WERI-Rb-1 (cell line): Measurements from ENCODE around the gene VSTM2B.
"Not testable (repeated sequence)": the region's sequence is repeated elsewhere in the genome, so short reads cannot be mapped to it uniquely, and the experiment has no call there.

ENCODE experiments used
- DNase-seq: peaks from one replicate; pipeline ENCODE4 v3.0.0-alpha.2; 2020
- H3K27ac ChIP-seq: fragments of 250-450 bp; sonication (Bioruptor Pico); 2 replicates; pipeline ENCODE4 v1.5.1; 2020; ENCODE audit warnings: mild to moderate bottlenecking, moderate library complexity
- H3K27me3 ChIP-seq: fragments of 250-450 bp; sonication (Bioruptor Pico); 2 replicates; pipeline ENCODE4 v1.5.1; 2021; ENCODE audit warnings: mild to moderate bottlenecking, low read depth, moderate library complexity; ENCODE audit not compliant: insufficient read depth, severe bottlenecking
- H3K36me3 ChIP-seq: fragments of 250-450 bp; sonication (Bioruptor Pico); 2 replicates; pipeline ENCODE4 v1.5.1; 2020; ENCODE audit warnings: mild to moderate bottlenecking, moderate library complexity
- H3K4me3 ChIP-seq: 2 replicates; pipeline ENCODE4 v1.5.1; 2011; ENCODE audit warnings: low read depth, mild to moderate bottlenecking, control low read depth, low read length
- H3K9me3 ChIP-seq: fragments of 250-450 bp; sonication (Bioruptor Pico); 2 replicates; pipeline ENCODE4 v1.5.1; 2021; ENCODE audit warnings: mild to moderate bottlenecking, moderate library complexity; ENCODE audit not compliant: severe bottlenecking
- CTCF ChIP-seq: IDR thresholded peaks from 2 replicates; pipeline ENCODE4 v1.5.1; 2011; ENCODE audit warnings: low read depth, mild to moderate bottlenecking, control low read depth, inconsistent platforms, low read length

Gene VSTM2B

GRCh38 chr19:29542776-29543175 lies 17.0 kb downstream of the VSTM2B start:
- DNase-seq: no peak
- no peaks in the 10 kb centered on the region for H3K36me3 ChIP-seq
- no peak for TF ChIP-seq CTCF
- peaks cover 78% of the 10 kb centered on the region for H3K27me3 ChIP-seq
- no peak overlapping the region for H3K4me3 ChIP-seq
- no peak overlapping the region for H3K27ac ChIP-seq
- no peaks in the 10 kb centered on the region for H3K9me3 ChIP-seq

- no peak for TF ChIP-seq CTCF
- peaks cover 77% of the 10 kb centered on the region for H3K27me3 ChIP-seq
- H3K4me3 ChIP-seq: no peak overlapping the region
Measured at GRCh38 chr19:29543381-29543780, 17.6 kb downstream of the VSTM2B start.

GRCh38 chr19:29544656-29545360 lies 19.0 kb downstream of the VSTM2B start:
- TF ChIP-seq CTCF: no peak
- no peaks in the 10 kb centered on the region for H3K36me3 ChIP-seq
- H3K27me3 ChIP-seq: peaks cover 72% of the 10 kb centered on the region
- no peaks in the 10 kb centered on the region for H3K9me3 ChIP-seq
- DNase-seq: no peak
- H3K4me3 ChIP-seq: no peak overlapping the region
- no peak overlapping the region for H3K27ac ChIP-seq

More at GRCh38 chr19:29543381-29543780, 17.6 kb downstream of the VSTM2B start:
- DNase-seq: no peak
- H3K9me3 ChIP-seq: no peaks in the 10 kb centered on the region
- H3K27ac ChIP-seq: no peak overlapping the region
- H3K36me3 ChIP-seq: no peaks in the 10 kb centered on the region

GRCh38 chr19:29545447-29545846 lies 19.7 kb downstream of the VSTM2B start:
- not testable (repeated sequence) for H3K9me3 ChIP-seq, DNase-seq, H3K36me3 ChIP-seq

GRCh38 chr19:29545866-29546582 lies 20.2 kb downstream of the VSTM2B start:
- H3K4me3 ChIP-seq: no peak overlapping the region
- no peaks in the 10 kb centered on the region for H3K36me3 ChIP-seq
- no peak for TF ChIP-seq CTCF
- H3K27ac ChIP-seq: no peak overlapping the region
- DNase-seq: no peak
- no peaks in the 10 kb centered on the region for H3K9me3 ChIP-seq
- peaks cover 70% of the 10 kb centered on the region for H3K27me3 ChIP-seq

More at GRCh38 chr19:29545447-29545846, 19.7 kb downstream of the VSTM2B start:
- H3K27me3 ChIP-seq: peaks cover 72% of the 10 kb centered on the region
- H3K4me3 ChIP-seq, H3K27ac ChIP-seq: not testable (repeated sequence)

- H3K36me3 ChIP-seq: no peaks in the 10 kb centered on the region
- DNase-seq: no peak
- no peak for TF ChIP-seq CTCF
- H3K27ac ChIP-seq: no peak overlapping the region
- H3K4me3 ChIP-seq: no peak overlapping the region
- no peaks in the 10 kb centered on the region for H3K9me3 ChIP-seq
- peaks cover 74% of the 10 kb centered on the region for H3K27me3 ChIP-seq
Measured at GRCh38 chr19:29546583-29547190, 20.9 kb downstream of the VSTM2B start.
